Neural crest cell (in vitro differentiated cells): ENCODE data around the gene PHGDH. TPM values are rescaled to one million over a fixed set of nuclear protein-coding genes. Genes with fewer than 3 reads are reported as not detected.
"Not testable (repeated sequence)": the region's sequence is repeated elsewhere in the genome, so short reads cannot be mapped to it uniquely, and the experiment has no call there.

Experiments used
- DNase-seq: peaks from one replicate; pipeline ENCODE4 v3.0.0; 2021; ENCODE audit warnings: low read depth, mixed read lengths, low spot score
- H3K27ac Mint-ChIP-seq: one replicate; pipeline ENCODE4 v1.8.0; 2021; ENCODE audit warnings: mild to moderate bottlenecking, mixed read lengths; ENCODE audit not compliant: unreplicated experiment
- H3K27me3 Mint-ChIP-seq: 2 replicates; pipeline ENCODE4 v1.8.0; 2021; ENCODE audit warnings: low read depth, mild to moderate bottlenecking, mixed read lengths
- H3K36me3 Mint-ChIP-seq: 2 replicates; pipeline ENCODE4 v1.8.0; 2021; ENCODE audit warnings: low read depth, mild to moderate bottlenecking, mixed read lengths
- H3K4me1 Mint-ChIP-seq: 2 replicates; pipeline ENCODE4 v1.8.0; 2021; ENCODE audit warnings: mixed read lengths
- H3K4me3 Mint-ChIP-seq: one replicate; pipeline ENCODE4 v1.8.0; 2021; ENCODE audit warnings: mild to moderate bottlenecking, mixed read lengths
- H3K9me3 Mint-ChIP-seq: 2 replicates; pipeline ENCODE4 v1.8.0; 2021; ENCODE audit warnings: mixed read lengths
- CTCF ChIP-seq: fragments of 200-600 bp; sonication (generic); conservative IDR thresholded peaks from 2 replicates; pipeline ENCODE4 v1.5.0; 2021; ENCODE audit warnings: antibody characterized with exemption, mild to moderate bottlenecking
- total RNA-seq: library from RNA; stranded (reverse); gene quantifications from 2 replicates; pipeline ENCODE4 v1.2.1, GENCODE V29; 2021

The PHGDH gene
- total RNA-seq, 1 donor from 2014 or later = 365 TPM

GRCh38 chr1:119700326-119700725 lies 11.4 kb upstream of the PHGDH start:
- DNase-seq = no peak
- H3K4me1 Mint-ChIP-seq = no peaks in the 10 kb centered on the region
- peaks cover 20% of the 10 kb centered on the region for H3K9me3 Mint-ChIP-seq
- H3K27me3 Mint-ChIP-seq = no peaks in the 10 kb centered on the region
- H3K36me3 Mint-ChIP-seq = peaks cover 11% of the 10 kb centered on the region
- H3K4me3 Mint-ChIP-seq = no peak overlapping the region
- TF ChIP-seq CTCF = no peak
- H3K27ac Mint-ChIP-seq = no peak overlapping the region

DNA sequence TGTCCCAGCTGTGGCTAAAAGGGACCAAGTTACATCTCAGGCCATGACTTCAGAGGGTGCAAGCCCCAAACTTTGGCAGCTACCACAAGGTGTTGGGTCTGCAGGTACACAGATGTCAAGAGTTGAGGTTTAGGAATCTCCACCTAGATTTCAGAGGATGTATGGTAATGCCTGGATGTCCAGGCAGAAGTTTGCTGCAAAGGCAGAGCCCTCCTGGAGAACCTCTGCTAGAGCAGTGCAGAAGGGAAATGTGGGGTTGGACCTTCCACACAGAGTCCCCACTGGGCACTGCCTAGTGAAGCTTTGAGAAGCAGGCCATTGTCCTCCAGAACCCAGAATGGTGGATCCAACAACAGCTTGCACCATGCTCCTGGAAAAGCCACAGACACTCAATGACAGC lies 10.1 kb upstream of the PHGDH start:
- H3K9me3 Mint-ChIP-seq = peaks cover 22% of the 10 kb centered on the region
- peaks cover 12% of the 10 kb centered on the region for H3K36me3 Mint-ChIP-seq
- H3K4me1 Mint-ChIP-seq = no peaks in the 10 kb centered on the region
- no peaks in the 10 kb centered on the region for H3K27me3 Mint-ChIP-seq
- DNase-seq = no peak
- TF ChIP-seq CTCF = no peak
- H3K4me3 Mint-ChIP-seq = no peak overlapping the region
- H3K27ac Mint-ChIP-seq = no peak overlapping the region

DNA sequence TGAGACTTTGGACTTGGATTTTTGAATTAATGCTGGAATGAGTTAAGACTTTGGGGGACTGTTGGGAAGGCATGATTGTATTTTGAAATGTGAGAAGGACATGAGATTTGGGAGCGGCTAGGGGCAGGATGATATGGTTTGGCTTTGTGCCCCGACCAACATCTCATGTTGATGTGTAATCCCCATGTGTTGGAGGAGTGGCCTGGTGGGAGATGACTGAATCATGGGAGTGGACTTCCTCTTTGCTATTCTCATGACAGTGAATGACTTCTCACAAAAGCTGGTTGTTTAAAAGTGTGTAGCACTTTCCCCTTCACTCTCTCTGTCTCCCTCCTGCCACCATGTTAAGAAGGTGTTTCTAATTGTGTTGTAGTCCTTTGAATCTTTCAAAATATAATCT lies 9.3 kb upstream of the PHGDH start:
- no peak for TF ChIP-seq CTCF
- Mint-ChIP-seq H3K9me3 (peaks cover 22% of the 10 kb centered on the region), H3K4me1 (no peaks in the 10 kb centered on the region), H3K27me3 (no peaks in the 10 kb centered on the region), H3K27ac (no peak overlapping the region), H3K4me3 (no peak overlapping the region), H3K36me3 (peaks cover 12% of the 10 kb centered on the region)
- no peak for DNase-seq

- no peak for DNase-seq
- Mint-ChIP-seq H3K4me3 (no peak overlapping the region), H3K27ac (no peak overlapping the region), H3K36me3 (peaks cover 12% of the 10 kb centered on the region), H3K27me3 (peaks cover 2% of the 10 kb centered on the region), H3K4me1 (no peaks in the 10 kb centered on the region), H3K9me3 (peaks cover 22% of the 10 kb centered on the region)
- no peak for TF ChIP-seq CTCF
Measured at GRCh38 chr1:119703666-119704450, 7.9 kb upstream of the PHGDH start.

DNA sequence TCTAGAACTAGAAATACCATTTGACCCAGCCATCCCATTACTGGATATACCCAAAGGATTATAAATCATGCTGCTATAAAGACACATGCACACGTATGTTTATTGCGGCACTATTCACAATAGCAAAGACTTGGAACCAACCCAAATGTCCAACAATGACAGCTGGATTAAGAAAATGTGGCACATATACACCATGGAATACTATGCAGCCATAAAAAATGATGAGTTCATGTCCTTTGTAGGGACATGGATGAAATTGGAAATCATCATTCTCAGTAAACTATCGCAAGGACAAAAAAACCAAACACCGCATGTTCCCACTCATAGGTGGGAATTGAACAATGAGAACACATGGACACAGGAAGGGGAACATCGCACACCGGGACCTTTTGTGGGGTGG lies 5.1 kb upstream of the PHGDH start:
- not testable (repeated sequence) for H3K27ac Mint-ChIP-seq, H3K4me3 Mint-ChIP-seq, H3K4me1 Mint-ChIP-seq, DNase-seq, H3K36me3 Mint-ChIP-seq, H3K27me3 Mint-ChIP-seq
- H3K9me3 Mint-ChIP-seq = peaks cover 16% of the 10 kb centered on the region

- not testable (repeated sequence) for H3K36me3 Mint-ChIP-seq, H3K27me3 Mint-ChIP-seq, H3K9me3 Mint-ChIP-seq, H3K27ac Mint-ChIP-seq, DNase-seq
- H3K4me3 Mint-ChIP-seq = peak overlapping the region; percentile 99
- H3K4me1 Mint-ChIP-seq = peaks cover 38% of the 10 kb centered on the region
Measured at GRCh38 chr1:119711356-119711803, 354 bp upstream of the PHGDH start.
